MM.1S (cell line): ENCODE data around the gene ASGR1.

Experiments used
- DNase-seq: peaks from one replicate; pipeline ENCODE4 v3.0.0-alpha.2; 2015
- H2AFZ ChIP-seq: fragments of 300-600 bp; sonication (generic); 2 replicates; pipeline ENCODE4 v1.6.0; 2016; ENCODE audit warnings: antibody characterized with exemption, low read length
- H3F3A ChIP-seq: fragments of 300-600 bp; sonication (generic); 2 replicates; pipeline ENCODE4 v1.6.1; 2016; ENCODE audit warnings: mild to moderate bottlenecking, antibody characterized with exemption, low read length, moderate library complexity, mixed read lengths; ENCODE audit not compliant: insufficient read depth
- H3K27ac ChIP-seq: fragments of 300-600 bp; sonication (generic); 2 replicates; pipeline ENCODE4 v1.5.1; 2016; ENCODE audit warnings: mild to moderate bottlenecking, low read length
- H3K27me3 ChIP-seq: fragments of 300-600 bp; sonication (generic); replicated peaks from 2 replicates; pipeline ENCODE4 v1.6.0; 2016; ENCODE audit warnings: low read length; ENCODE audit not compliant: insufficient read depth
- H3K36me3 ChIP-seq: fragments of 300-600 bp; sonication (generic); replicated peaks from 2 replicates; pipeline ENCODE4 v1.6.1; 2016; ENCODE audit warnings: mild to moderate bottlenecking, low read length, mixed read lengths; ENCODE audit not compliant: insufficient read depth
- H3K4me1 ChIP-seq: fragments of 300-600 bp; sonication (generic); 2 replicates; pipeline ENCODE4 v1.6.1; 2016; ENCODE audit warnings: low read length, mixed read lengths
- H3K4me2 ChIP-seq: fragments of 300-600 bp; sonication (generic); 2 replicates; pipeline ENCODE4 v1.6.0; 2016; ENCODE audit warnings: low read depth, low read length
- H3K4me3 ChIP-seq: fragments of 300-600 bp; sonication (generic); 2 replicates; pipeline ENCODE4 v1.5.1; 2016; ENCODE audit warnings: low read length, mixed read lengths
- H3K79me2 ChIP-seq: fragments of 300-600 bp; sonication (generic); 2 replicates; pipeline ENCODE4 v1.6.1; 2016; ENCODE audit warnings: mixed run types, low read length, mixed read lengths
- H3K9ac ChIP-seq: fragments of 300-600 bp; sonication (generic); 2 replicates; pipeline ENCODE4 v1.6.1; 2016; ENCODE audit warnings: low read length, mixed read lengths
- H3K9me2 ChIP-seq: fragments of 300-600 bp; sonication (generic); replicated peaks from 2 replicates; pipeline ENCODE4 v1.6.1; 2016; ENCODE audit warnings: mild to moderate bottlenecking, low read length, mixed read lengths; ENCODE audit not compliant: insufficient read depth
- H3K9me3 ChIP-seq: fragments of 300-600 bp; sonication (generic); replicated peaks from 2 replicates; pipeline ENCODE4 v1.6.1; 2016; ENCODE audit warnings: mild to moderate bottlenecking, low read length, mixed read lengths; ENCODE audit not compliant: insufficient read depth
- H4K20me1 ChIP-seq: fragments of 300-600 bp; sonication (generic); 2 replicates; pipeline ENCODE4 v1.6.1; 2016; ENCODE audit warnings: mild to moderate bottlenecking, low read length, moderate library complexity, mixed read lengths; ENCODE audit not compliant: insufficient read depth
- EZH2 ChIP-seq: fragments of 300-600 bp; sonication (generic); optimal IDR thresholded peaks from 2 replicates; pipeline ENCODE3; 2017; ENCODE audit warnings: low read depth, mild to moderate bottlenecking, antibody characterized with exemption, low read length, mixed read lengths
- EZH2phosphoT487 ChIP-seq: fragments of 300-600 bp; sonication (generic); IDR thresholded peaks from 2 replicates; pipeline ENCODE4 v1.6.1; 2018; ENCODE audit warnings: antibody characterized with exemption, low read length
- TF ChIP-seq, protein P1 (sequence below): fragments of 300-600 bp; sonication (generic); IDR thresholded peaks from 2 replicates; pipeline ENCODE4 v1.5.1; 2016; ENCODE audit warnings: antibody characterized with exemption, low read length, mixed read lengths

ASGR1 gene, protein sequence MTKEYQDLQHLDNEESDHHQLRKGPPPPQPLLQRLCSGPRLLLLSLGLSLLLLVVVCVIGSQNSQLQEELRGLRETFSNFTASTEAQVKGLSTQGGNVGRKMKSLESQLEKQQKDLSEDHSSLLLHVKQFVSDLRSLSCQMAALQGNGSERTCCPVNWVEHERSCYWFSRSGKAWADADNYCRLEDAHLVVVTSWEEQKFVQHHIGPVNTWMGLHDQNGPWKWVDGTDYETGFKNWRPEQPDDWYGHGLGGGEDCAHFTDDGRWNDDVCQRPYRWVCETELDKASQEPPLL

DNA sequence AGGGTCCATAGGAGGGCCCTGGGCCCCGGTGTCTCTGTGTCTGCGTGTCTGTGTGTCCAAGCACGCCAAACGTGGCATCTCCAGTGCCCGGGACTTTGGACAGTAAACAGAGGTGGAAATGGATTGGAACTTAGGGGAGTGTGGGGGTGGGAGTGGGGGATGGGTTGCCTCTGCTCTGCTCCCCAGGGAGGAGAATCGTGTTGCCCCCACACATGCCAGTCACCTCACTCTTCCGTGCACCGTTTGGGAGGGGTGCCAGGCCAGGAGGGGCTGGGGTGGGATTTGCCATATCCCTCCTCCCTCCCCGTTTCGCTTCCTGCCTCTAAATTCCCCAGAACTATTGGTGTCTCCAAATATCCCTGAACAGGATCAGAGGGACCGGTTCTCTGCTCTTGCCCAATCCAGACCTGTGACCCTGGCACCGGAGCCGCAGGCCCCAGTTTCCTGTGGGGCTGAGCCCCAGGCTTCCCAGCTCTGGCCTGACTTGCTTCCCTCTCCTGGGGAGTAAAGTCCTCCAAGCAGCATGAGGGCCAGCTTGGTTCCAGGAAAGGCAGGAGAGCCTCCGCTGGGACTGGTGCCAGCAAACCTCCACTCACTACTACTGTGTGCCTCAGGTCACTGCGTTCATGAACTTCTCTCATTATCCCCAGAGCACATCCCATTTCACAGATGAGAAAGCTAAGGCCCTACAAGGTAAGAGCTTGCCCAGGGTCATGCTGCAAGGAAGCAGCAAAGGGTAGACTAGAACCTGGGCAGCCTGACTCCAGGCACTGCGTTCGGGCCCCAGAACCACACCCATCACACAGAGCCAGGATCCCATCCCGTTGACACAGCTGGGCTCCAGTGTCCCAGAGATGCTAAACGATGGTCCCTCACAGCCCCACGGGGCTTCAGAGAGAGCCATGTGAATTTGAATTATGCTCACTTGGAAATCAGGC, at the start of gene ASGR1:
Gene ASGR1, minus strand, starts transcription at position 54 of the 938 bp plus-strand sequence. CDS start 807 bp downstream, outside the sequence.
- no peaks in the 10 kb centered on the region for H3F3A ChIP-seq
- peaks cover 47% of the 10 kb centered on the region for H3K27me3 ChIP-seq
- H3K4me1 ChIP-seq = 0 out of 2 replicates have a peak, but pooled peaks cover 2% of the 10 kb centered on the region
- DNase-seq = no peak
- H3K9me3 ChIP-seq = no peaks in the 10 kb centered on the region
- no peak within 1 kb of the TSS for H3K9ac ChIP-seq
- no peak within 1 kb of the TSS for H3K4me3 ChIP-seq
- no peaks in the 10 kb centered on the region for H3K9me2 ChIP-seq
- no peak within 1 kb of the TSS for H3K4me2 ChIP-seq
- no peak within 1 kb of the TSS for H3K27ac ChIP-seq
- no peak for TF ChIP-seq EZH2
- no peak for TF ChIP-seq EZH2phosphoT487
- TF ChIP-seq, protein P1, sequence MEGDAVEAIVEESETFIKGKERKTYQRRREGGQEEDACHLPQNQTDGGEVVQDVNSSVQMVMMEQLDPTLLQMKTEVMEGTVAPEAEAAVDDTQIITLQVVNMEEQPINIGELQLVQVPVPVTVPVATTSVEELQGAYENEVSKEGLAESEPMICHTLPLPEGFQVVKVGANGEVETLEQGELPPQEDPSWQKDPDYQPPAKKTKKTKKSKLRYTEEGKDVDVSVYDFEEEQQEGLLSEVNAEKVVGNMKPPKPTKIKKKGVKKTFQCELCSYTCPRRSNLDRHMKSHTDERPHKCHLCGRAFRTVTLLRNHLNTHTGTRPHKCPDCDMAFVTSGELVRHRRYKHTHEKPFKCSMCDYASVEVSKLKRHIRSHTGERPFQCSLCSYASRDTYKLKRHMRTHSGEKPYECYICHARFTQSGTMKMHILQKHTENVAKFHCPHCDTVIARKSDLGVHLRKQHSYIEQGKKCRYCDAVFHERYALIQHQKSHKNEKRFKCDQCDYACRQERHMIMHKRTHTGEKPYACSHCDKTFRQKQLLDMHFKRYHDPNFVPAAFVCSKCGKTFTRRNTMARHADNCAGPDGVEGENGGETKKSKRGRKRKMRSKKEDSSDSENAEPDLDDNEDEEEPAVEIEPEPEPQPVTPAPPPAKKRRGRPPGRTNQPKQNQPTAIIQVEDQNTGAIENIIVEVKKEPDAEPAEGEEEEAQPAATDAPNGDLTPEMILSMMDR = no peak
- no peaks in the 10 kb centered on the region for H4K20me1 ChIP-seq
- H3K36me3 ChIP-seq = no peaks in the 10 kb centered on the region
- no peaks in the 10 kb centered on the region for H3K79me2 ChIP-seq
- H2AFZ ChIP-seq = no peak within 1 kb of the TSS

DNA sequence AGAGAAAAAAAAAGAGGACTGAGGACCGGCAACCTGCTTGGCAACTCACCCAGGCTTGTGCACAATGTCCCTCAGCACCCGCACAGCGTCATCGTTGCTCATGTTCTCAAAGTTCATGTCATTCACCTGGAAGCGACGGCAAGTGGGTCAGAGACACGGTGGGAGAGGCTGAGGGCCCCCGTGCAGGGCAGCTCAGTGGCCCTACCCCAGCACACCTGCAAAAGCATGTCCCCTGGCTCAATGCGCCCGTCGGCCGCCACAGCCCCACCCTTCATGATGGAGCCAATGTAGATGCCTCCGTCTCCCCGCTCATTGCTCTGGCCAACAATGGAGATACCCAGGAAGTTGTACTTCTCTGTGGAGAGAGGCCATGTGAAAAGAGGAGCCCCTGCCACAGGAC, 49.8 kb upstream of the ASGR1 start:
- no peaks in the 10 kb centered on the region for H3K9me3 ChIP-seq
- H3K36me3 ChIP-seq = 0 out of 2 replicates have a peak, but pooled peaks cover 1% of the 10 kb centered on the region
- H3K9me2 ChIP-seq = no peaks in the 10 kb centered on the region
- H3K79me2 ChIP-seq = peaks cover 42% of the 10 kb centered on the region
- TF ChIP-seq, protein P1 = no peak
- TF ChIP-seq EZH2phosphoT487 (no peak), EZH2 (no peak)
- H4K20me1 ChIP-seq = no peaks in the 10 kb centered on the region
- H3K4me1 ChIP-seq = peaks cover 4% of the 10 kb centered on the region; the same call in 1 of the 2 replicates
- H3K27me3 ChIP-seq = no peaks in the 10 kb centered on the region
- H3K4me3 ChIP-seq = no peak overlapping the region
- DNase-seq = no peak
- H3F3A ChIP-seq = no peaks in the 10 kb centered on the region
- H3K4me2 ChIP-seq = no peak overlapping the region
- H3K27ac ChIP-seq = no peak overlapping the region
- no peak overlapping the region for H3K9ac ChIP-seq
- no peak overlapping the region for H2AFZ ChIP-seq

DNA sequence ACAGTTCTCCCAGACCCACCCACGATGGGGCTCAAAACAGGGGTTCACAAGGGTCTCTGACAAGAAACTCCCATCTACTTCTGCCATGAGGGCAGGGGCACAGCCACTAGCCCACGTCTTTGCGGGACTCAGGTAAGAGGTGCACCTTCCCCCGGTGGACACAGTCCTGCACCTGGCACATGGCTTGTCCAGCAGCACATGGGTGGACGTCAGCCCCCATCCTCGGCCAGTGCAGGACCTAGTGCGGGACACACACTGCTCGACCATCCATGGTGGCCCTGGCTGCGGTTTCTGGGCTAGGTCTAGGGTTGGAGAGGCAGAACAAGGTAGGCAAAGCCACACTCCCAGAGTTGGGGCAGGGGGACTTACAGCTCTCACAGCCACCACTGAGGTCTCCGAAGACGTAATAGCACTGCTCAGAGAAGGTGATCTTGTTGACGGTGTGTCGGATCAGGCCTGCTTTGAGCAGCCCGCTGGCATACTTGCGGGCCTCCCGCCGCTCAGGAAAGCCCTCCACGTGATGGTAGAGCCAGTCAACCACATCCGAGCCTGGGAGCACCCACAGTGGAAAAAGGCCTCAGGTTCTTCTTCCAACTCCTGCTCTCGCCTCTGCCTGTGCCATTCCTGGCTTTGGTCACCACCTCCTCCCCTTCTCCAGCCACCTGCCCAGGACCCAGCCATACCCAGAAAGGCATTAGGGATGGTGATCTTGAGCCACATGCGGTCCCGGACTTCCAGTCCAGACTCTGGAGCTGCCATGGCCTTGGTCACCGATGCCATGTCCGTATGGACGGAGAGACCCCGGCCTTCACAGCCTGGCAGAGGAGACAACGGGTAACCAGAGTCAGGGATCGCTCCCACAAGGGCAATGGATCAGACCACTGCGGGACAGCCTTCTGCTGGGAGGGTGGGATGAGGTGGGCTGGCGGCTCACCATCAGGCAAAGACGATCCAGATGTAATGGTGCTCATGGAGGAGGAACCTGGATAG, 47.8 kb upstream of the ASGR1 start:
- H3K9ac ChIP-seq = no peak overlapping the region
- no peak for DNase-seq
- TF ChIP-seq, protein P1 = no peak
- TF ChIP-seq EZH2 (no peak), EZH2phosphoT487 (no peak)
- H4K20me1 ChIP-seq = no peaks in the 10 kb centered on the region
- 0 out of 2 replicates have a peak, but pooled peaks cover 6% of the 10 kb centered on the region for H3K36me3 ChIP-seq
- peaks cover 32% of the 10 kb centered on the region for H3K79me2 ChIP-seq
- no peak overlapping the region for H3K27ac ChIP-seq
- no peaks in the 10 kb centered on the region for H3K27me3 ChIP-seq
- H3F3A ChIP-seq = no peaks in the 10 kb centered on the region
- no peak overlapping the region for H2AFZ ChIP-seq
- H3K4me2 ChIP-seq = no peak overlapping the region
- no peaks in the 10 kb centered on the region for H3K4me1 ChIP-seq
- H3K4me3 ChIP-seq = no peak overlapping the region
- no peaks in the 10 kb centered on the region for H3K9me3 ChIP-seq
- H3K9me2 ChIP-seq = no peaks in the 10 kb centered on the region
